GM15510 (cell line): Measurements from ENCODE around the gene YARS2.
A peak's percentile ranks its signal among the peaks of the same experiment; 100 is the strongest.

Experiments used
- POLR2A ChIP-seq: IDR thresholded peaks from 3 replicates; pipeline ENCODE4 v1.6.1; 2011; ENCODE audit warnings: borderline replicate concordance; ENCODE audit not compliant: insufficient read length; ENCODE audit errors: extremely low read depth

YARS2 gene

DNA sequence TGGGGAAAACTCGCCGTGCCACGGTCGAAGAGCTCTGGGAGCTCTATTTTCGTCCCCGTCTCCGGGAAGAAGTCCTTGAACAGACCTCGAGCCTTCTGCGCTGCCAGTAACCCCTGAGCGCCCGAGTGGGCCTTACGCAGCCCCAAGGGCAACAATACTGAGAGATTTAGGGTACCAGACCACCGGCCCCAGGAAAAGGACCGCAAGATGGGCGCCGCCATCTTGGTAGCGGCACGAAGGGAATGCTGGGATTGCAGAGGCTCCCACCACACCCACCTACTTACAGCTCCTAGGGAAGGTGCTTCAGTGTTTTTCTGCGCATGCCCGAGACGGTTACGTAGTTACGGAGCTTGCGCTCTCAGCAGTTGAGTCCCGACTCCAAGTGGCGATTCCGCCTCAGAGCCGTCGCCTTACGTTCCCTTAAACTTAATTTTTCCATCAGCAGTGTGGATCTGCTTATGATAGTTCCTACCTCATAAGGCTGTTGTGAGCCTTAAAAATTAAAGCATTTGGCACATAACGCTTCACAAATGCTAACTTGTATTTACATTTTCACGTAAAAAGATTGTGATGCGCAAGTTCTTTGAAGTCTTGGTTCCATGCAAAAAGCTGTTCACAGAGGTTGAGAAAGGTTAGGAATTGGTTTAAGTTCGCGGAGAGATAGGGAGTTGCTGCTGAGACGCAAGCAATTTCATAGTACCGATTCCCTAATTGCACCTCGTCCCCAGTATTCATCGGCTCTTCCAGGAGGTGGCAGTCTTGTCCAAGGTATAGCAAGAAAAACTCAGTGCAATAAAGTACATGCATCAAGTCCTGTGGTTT, at the start of gene YARS2:
Gene YARS2 (minus strand): TSS at position 244 of the 822 bp plus-strand sequence. CDS start 23 bp downstream, at position 221.
- peak; percentile 84 for TF ChIP-seq POLR2A

GRCh38 chr12:32804301-32804700, 48.6 kb upstream of the YARS2 start:
- no peak for TF ChIP-seq POLR2A

GRCh38 chr12:32801269-32801980, 45.7 kb upstream of the YARS2 start:
- no peak for TF ChIP-seq POLR2A

DNA sequence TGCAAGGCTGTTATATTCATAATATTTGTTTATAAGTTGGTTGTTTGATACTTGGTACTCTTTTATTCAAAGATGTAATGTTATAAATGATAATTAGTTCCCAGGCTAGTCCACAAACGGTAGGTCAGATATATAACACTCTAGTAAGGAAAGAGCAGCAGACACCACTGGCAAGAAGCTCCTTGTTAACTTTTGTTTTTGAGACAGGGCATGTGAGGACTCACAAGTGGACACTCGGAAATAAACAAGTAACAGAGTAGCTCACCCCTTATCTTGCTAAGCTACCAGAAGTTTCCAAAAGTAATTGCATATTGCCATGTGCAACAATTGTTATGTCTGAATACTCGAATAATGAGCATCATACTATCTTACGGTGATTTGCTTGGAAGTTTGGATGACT, 38.6 kb upstream of the YARS2 start:
- TF ChIP-seq POLR2A: no peak

GRCh38 chr12:32789916-32790315, 34.2 kb upstream of the YARS2 start:
- TF ChIP-seq POLR2A: no peak

DNA sequence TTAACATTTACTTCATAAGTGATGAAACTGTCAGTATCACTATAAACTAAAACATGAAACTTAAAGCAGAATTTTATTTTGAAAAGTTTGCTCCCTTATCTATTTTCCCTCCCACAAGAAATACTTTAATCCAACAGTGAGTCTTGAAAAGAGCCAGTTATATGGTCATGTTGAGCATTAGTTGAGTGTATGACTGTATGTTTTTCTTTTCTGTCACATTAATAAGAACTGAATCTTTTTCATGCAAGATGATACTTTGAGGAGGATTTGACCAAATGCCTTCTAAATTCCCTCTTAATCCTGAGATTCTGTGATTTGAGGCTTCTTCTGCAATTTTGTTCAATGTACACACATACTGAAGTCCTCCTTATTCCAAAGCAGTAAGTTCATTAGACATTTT, 33.7 kb upstream of the YARS2 start:
- TF ChIP-seq POLR2A: no peak

- TF ChIP-seq POLR2A: no peak
Observed at GRCh38 chr12:32788405-32788804, 32.7 kb upstream of the YARS2 start.

GRCh38 chr12:32785557-32785956, 29.9 kb upstream of the YARS2 start:
- TF ChIP-seq POLR2A: no peak

DNA sequence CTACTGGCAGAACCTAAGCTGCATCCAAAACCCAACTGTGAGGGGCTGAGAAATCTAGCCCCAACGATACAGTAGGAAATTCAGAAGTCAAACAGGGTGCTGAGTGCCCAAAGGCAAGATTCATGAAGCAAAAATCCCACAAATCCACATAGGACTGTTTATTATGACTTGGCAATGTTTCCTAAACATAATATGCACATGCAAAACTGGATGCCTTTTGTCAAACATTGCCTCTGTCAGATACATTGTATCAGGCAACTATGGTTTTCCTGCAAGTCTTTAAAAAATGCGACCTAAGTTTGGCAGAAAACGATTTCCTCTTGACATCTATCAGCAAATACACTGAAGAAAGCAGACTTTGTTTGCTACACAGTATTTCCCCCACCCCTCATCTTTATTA, 27.3 kb upstream of the YARS2 start:
- TF ChIP-seq POLR2A: no peak

DNA sequence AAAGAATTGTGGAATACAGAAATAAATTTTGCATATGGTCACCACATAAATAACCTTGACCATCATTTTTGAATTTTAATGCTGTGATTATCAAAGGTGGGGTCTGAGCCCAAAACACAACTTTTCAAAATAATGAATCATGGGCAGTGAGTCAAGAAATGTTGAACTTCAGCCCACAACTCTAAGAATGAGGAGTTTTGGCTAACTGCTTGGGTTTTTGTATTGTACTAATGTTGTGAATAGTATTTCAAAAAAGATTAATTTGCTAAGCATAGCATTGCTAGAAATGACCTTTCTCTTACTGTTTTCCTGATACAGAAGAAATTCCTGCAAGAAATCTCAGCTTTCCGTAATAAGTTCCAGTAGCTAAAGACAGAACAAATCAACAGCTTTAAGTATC, 24.4 kb upstream of the YARS2 start:
- no peak for TF ChIP-seq POLR2A

- no peak for TF ChIP-seq POLR2A
Observed at GRCh38 chr12:32777691-32778175, 22.0 kb upstream of the YARS2 start.

DNA sequence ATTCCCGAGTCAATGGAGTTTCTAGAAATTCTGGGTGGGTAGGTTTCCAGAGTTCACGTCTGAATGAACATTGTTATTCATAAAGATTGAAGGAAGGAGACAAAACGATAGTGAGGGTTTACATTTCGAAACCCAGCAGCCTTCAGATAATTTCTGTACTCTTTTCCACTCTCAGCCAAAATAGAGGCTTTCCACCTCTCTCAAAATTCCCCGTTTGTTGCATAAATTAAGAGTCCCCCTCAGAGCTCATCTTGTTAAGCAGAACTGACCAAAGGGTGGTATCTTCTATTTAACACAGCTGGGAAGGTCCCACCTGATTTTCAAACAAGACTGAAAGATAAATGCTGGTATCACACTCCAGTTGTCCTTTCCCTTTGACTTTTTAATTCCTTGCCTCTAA, 21.5 kb upstream of the YARS2 start:
- no peak for TF ChIP-seq POLR2A

DNA sequence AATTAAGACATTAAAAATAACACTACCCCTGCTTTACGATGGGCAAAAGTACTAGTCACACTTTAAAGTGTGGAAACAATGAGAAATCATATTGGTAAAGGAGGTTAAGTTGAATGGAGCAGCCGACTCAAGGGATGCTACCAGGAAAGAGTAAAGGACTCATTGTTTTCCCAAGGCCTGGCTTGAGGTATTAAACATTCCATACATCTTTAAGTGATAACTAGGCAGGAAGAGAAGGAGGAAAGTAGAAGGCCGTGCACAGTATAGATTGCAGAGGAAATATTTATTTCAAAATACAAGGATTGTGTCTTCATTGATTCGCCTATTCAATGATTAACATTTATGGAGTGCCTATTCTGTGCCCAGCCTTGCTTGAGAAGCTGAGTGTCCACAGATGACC, 20.6 kb upstream of the YARS2 start:
- no peak for TF ChIP-seq POLR2A

DNA sequence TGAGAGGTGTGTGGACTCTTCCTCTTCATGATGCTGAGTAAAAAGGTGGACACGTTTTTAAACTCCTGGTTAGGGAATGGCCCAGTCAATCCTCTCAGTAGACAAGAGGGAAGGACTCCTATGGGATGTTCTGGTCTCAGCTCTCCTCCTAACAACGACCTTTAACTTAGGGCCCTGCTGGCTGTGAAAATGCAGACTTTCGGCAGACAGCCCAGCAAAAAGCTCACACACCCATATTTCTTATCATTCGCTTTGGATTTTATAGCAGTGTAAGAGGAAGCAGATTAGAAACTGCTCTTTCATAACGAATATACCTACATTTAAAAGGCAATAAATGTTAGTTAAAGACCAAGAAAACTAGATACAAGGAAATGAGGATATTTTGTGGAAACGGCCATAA, 18.0 kb upstream of the YARS2 start:
- no peak for TF ChIP-seq POLR2A

DNA sequence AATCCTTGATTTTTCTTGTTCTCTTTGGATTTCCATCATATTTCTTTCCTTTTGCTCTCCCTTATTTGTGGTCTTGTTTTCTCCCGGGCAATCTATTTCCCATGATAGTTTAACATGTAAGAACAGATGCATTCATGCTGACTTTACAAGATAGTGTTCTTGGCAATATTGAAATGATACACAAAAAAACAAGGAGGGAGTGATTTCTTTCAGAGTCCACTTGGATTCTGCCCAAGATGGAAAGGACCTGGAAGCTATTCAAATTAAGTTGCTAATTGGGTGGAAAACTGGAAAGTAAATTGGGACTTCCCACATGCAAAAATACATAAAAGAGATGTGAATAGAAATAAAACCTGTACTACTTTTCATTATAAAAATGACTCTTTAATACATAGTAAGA, 14.4 kb upstream of the YARS2 start:
- TF ChIP-seq POLR2A: no peak

- no peak for TF ChIP-seq POLR2A
Observed at GRCh38 chr12:32768518-32768917, 12.8 kb upstream of the YARS2 start.
